ENCODE measurements around the gene CKAP2L.

The CKAP2L gene

GRCh38 chr2:112800881-112801583, 36.6 kb upstream of the CKAP2L start:
- no peak overlapping the region for H3K4me3 ChIP-seq (ENCODE audit: low read depth, low read length)
- H3K36me3 ChIP-seq: no peaks in the 10 kb centered on the region
- H3K27me3 ChIP-seq (ENCODE audit: insufficient read depth, low read depth, severe bottlenecking): no peaks in the 10 kb centered on the region
- DNase-seq: no peak
- H3K27ac ChIP-seq: no peak overlapping the region
- TF ChIP-seq CTCF (IDR thresholded peaks at IDR 0.05; ENCODE audit: low read depth, low read length): no peak
- no peaks in the 10 kb centered on the region for H3K9me3 ChIP-seq (ENCODE audit: severe bottlenecking)

- Histone ChIP-seq H3K36me3 (no peaks in the 10 kb centered on the region), H3K27ac (no peak overlapping the region), H3K27me3 (ENCODE audit: insufficient read depth, low read depth, severe bottlenecking) (no peaks in the 10 kb centered on the region), H3K9me3 (ENCODE audit: severe bottlenecking) (no peaks in the 10 kb centered on the region), H3K4me3 (ENCODE audit: low read depth, low read length) (no peak overlapping the region)
- TF ChIP-seq CTCF (IDR thresholded peaks at IDR 0.05; ENCODE audit: low read depth, low read length): no peak
- no peak for DNase-seq
These were observed 34.9 kb upstream of the CKAP2L start for GRCh38 chr2:112798979-112799975.

GRCh38 chr2:112796486-112796885, 32.1 kb upstream of the CKAP2L start:
- Histone ChIP-seq H3K27ac (no peak overlapping the region), H3K4me3 (ENCODE audit: low read depth, low read length) (no peak overlapping the region)

GRCh38 chr2:112795774-112796173, 31.4 kb upstream of the CKAP2L start:
- no peak for TF ChIP-seq CTCF (IDR thresholded peaks at IDR 0.05; ENCODE audit: low read depth, low read length)
- H3K27me3 ChIP-seq (ENCODE audit: insufficient read depth, low read depth, severe bottlenecking): no peaks in the 10 kb centered on the region
- no peak overlapping the region for H3K27ac ChIP-seq
- no peaks in the 10 kb centered on the region for H3K9me3 ChIP-seq (ENCODE audit: severe bottlenecking)
- DNase-seq: no peak
- no peak overlapping the region for H3K4me3 ChIP-seq (ENCODE audit: low read depth, low read length)
- no peaks in the 10 kb centered on the region for H3K36me3 ChIP-seq

More at GRCh38 chr2:112796486-112796885, 32.1 kb upstream of the CKAP2L start:
- no peak for TF ChIP-seq CTCF (IDR thresholded peaks at IDR 0.05; ENCODE audit: low read depth, low read length)
- Histone ChIP-seq H3K9me3 (ENCODE audit: severe bottlenecking) (no peaks in the 10 kb centered on the region), H3K27me3 (ENCODE audit: insufficient read depth, low read depth, severe bottlenecking) (no peaks in the 10 kb centered on the region), H3K36me3 (no peaks in the 10 kb centered on the region)
- DNase-seq: no peak

GRCh38 chr2:112794841-112795240, 30.4 kb upstream of the CKAP2L start:
- H3K36me3 ChIP-seq: no peaks in the 10 kb centered on the region
- H3K27me3 ChIP-seq (ENCODE audit: insufficient read depth, low read depth, severe bottlenecking): no peaks in the 10 kb centered on the region
- DNase-seq: no peak
- H3K27ac ChIP-seq: no peak overlapping the region
- H3K4me3 ChIP-seq (ENCODE audit: low read depth, low read length): no peak overlapping the region
- no peaks in the 10 kb centered on the region for H3K9me3 ChIP-seq (ENCODE audit: severe bottlenecking)
- TF ChIP-seq CTCF (IDR thresholded peaks at IDR 0.05; ENCODE audit: low read depth, low read length): no peak

Measured in WERI-Rb-1 (cell line).